Measurements from ENCODE around the gene LNX1. TPM values are rescaled to one million over a fixed set of nuclear protein-coding genes. Genes with fewer than 3 reads are reported as not detected.

Gene LNX1
- total and polyA plus RNA-seq, 12 donors = 1.2 to 8.9 (median 3.7) TPM

GRCh38 chr4:53502094-53502493, 89.2 kb downstream of the LNX1 start:
- WGBS, 4 donors = 82 to 94% (median 91%) methylated on average over 1 of the region's 1 CpG
- no peak for DNase-seq
- Histone ChIP-seq H3K27me3 (no peaks in the 10 kb centered on the region), H3K27ac (no peak overlapping the region), H3K36me3 (replicated peaks in 1 of 2) (no peaks in the 10 kb centered on the region), H3K4me1 (replicated peaks in 1 of 2) (peaks cover 4 to 31% of the 10 kb centered on the region in 2 donors), H3K9me3 (replicated peaks in 1 of 3) (no peaks in the 10 kb centered on the region), H3K4me3 (no peak overlapping the region)
- TF ChIP-seq POLR2A (IDR thresholded peaks at IDR 0.05) (no peak), CTCF (IDR thresholded peaks at IDR 0.05) (no peak)
- intact Hi-C loops (cut with DNase I) = loop anchor here in 1 of 2 donors (10.0 kb wide), 1 partner anchor 183 kb away; no protein-coding TSS in a partner anchor

DNA sequence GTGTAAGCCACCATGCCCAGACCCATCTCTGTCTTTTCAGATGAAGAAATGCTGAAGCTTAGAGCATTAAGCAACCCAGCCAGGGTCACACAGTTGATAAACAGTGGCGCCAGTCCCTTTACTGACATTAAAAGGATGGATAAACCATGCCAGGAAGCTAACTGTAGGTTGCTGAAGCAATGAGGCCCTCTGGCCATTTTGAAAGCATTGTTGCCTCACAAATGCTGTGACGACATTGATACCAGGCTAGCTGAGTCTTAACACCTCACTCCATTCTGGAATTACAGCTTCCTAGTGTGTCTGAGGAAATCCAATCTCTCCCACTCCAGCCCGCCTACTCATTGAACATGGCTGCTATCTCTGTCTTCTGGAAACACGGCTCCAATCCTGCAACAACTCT, 89.7 kb downstream of the LNX1 start:
- Histone ChIP-seq H3K27me3 (no peaks in the 10 kb centered on the region), H3K4me1 (replicated peaks in 1 of 2) (peaks cover 4 to 36% of the 10 kb centered on the region in 2 donors), H3K4me3 (no peak overlapping the region), H3K36me3 (replicated peaks in 1 of 2) (no peaks in the 10 kb centered on the region), H3K9me3 (replicated peaks in 1 of 3) (no peaks in the 10 kb centered on the region), H3K27ac (no peak overlapping the region)
- TF ChIP-seq POLR2A (IDR thresholded peaks at IDR 0.05) = no peak
- no peak for TF ChIP-seq CTCF (IDR thresholded peaks at IDR 0.05)
- intact Hi-C loops (cut with DNase I) = loop anchor here in 1 of 2 donors (10.0 kb wide), 1 partner anchor 183 kb away; no protein-coding TSS in a partner anchor
- peak in 1 of 7 donors; percentile 43 for DNase-seq
- 87 to 94% (median 93%) methylated on average over 3 to 4 of the region's 4 CpGs for WGBS, 4 donors

GRCh38 chr4:53500546-53500945, 90.7 kb downstream of the LNX1 start:
- Histone ChIP-seq H3K27ac (no peak overlapping the region), H3K27me3 (no peaks in the 10 kb centered on the region), H3K9me3 (replicated peaks in 1 of 3) (no peaks in the 10 kb centered on the region), H3K4me3 (no peak overlapping the region), H3K36me3 (replicated peaks in 1 of 2) (no peaks in the 10 kb centered on the region), H3K4me1 (replicated peaks in 1 of 2) (peaks cover 4 to 36% of the 10 kb centered on the region in 2 donors)
- intact Hi-C loops (cut with DNase I) = loop anchor here in 1 of 2 donors (10.0 kb wide), 1 partner anchor 184 kb away; no protein-coding TSS in a partner anchor
- WGBS, 4 donors = 96 to 100% (median 97%) methylated on average over 2 of the region's 2 CpGs
- DNase-seq = no peak
- TF ChIP-seq CTCF (IDR thresholded peaks at IDR 0.05) (no peak), POLR2A (IDR thresholded peaks at IDR 0.05) (no peak)

DNA sequence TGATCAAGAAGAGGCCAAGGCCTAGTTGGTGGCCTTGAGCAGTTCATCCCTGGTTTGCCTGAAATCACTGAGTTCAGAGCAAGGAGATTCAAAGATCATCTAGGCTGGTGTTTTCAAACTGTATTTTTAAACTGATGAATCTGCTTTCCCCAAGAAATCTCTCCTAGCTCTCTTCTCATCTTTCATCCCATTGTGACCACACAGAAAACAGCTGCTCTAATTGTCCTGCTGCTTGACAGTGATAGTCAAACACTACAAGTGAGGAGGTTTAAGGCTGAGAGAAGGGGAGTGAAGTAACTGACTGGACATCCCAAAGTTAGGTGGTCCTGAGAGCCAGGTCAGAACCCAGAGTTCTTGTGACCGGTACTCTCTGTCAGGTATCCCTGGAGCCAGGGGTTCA, 91.5 kb downstream of the LNX1 start:
- Histone ChIP-seq H3K4me1 (replicated peaks in 1 of 2) (peaks cover 4 to 36% of the 10 kb centered on the region in 2 donors), H3K9me3 (replicated peaks in 1 of 3) (no peaks in the 10 kb centered on the region), H3K27ac (peak overlapping the region in 2 of 5 donors; percentile 12 to 77), H3K36me3 (replicated peaks in 1 of 2) (no peaks in the 10 kb centered on the region), H3K27me3 (no peaks in the 10 kb centered on the region), H3K4me3 (no peak overlapping the region)
- TF ChIP-seq CTCF (IDR thresholded peaks at IDR 0.05) (no peak), POLR2A (IDR thresholded peaks at IDR 0.05) (no peak)
- WGBS, 4 donors = 100% methylated on average over 1 of the region's 1 CpG; no CpG with 5 or more reads in 1 of the 4 donors
- intact Hi-C loops (cut with DNase I) = loop anchor here (10.0 kb wide), 2 partner anchors 95 to 185 kb away; partner anchors contain the start of gene LNX1 (in 1 of the 2)
- no peak for DNase-seq
